ENCODE results near the gene PLEKHG2. TPM values are rescaled to one million over a fixed set of nuclear protein-coding genes. Genes with fewer than 3 reads are reported as not detected.

PLEKHG2 gene
- total RNA-seq, 3 donors from 2014 or later (not counting 1 experiment from before 2014, with no cell fraction given), result 70.2 to 129 (median 80.7) TPM

GRCh38 chr19:39399668-39400050 lies 12.8 kb upstream of the PLEKHG2 start:
- peak overlapping the region; percentile 96 to 97 for H3K27ac Mint-ChIP-seq
- intact Hi-C loops (cut with micrococcal nuclease), result loop anchor here (5.0 kb wide), 1 partner anchor 83 kb away; the partner anchor contains the start of gene TIMM50

GRCh38 chr19:39400061-39400460 lies 12.4 kb upstream of the PLEKHG2 start:
- no peaks in the 10 kb centered on the region for H3K27me3 Mint-ChIP-seq (ENCODE audit: low read depth in 2 of 2)
- WGBS (ENCODE audit: insufficient coverage), result 90% methylated on average over 4 of the region's 4 CpGs

More at GRCh38 chr19:39399668-39400050, 12.8 kb upstream of the PLEKHG2 start:
- H3K36me3 ChIP-seq (ENCODE audit: control insufficient read depth, insufficient read depth, low read length), result peaks cover 17% of the 10 kb centered on the region
- TF ChIP-seq CTCF (IDR thresholded peaks at IDR 0.05), result no peak
- H3K4me1 ChIP-seq (ENCODE audit: control insufficient read depth, insufficient read depth, low read length), result peaks cover 76% of the 10 kb centered on the region
- no peaks in the 10 kb centered on the region for H3K9me3 ChIP-seq (ENCODE audit: control insufficient read depth, insufficient read depth, low read length)
- no peaks in the 10 kb centered on the region for H3K27me3 Mint-ChIP-seq (ENCODE audit: low read depth in 2 of 2)
- H3K4me1 Mint-ChIP-seq, result peaks cover 52 to 65% of the 10 kb centered on the region in 2 donors
- no peaks in the 10 kb centered on the region for H3K36me3 Mint-ChIP-seq
- no peak for ATAC-seq
- peak overlapping the region; percentile 54 for H3K27ac ChIP-seq (ENCODE audit: low read length)
- WGBS (ENCODE audit: insufficient coverage), result 94% methylated on average over 4 of the region's 4 CpGs
- H3K27me3 ChIP-seq (ENCODE audit: control insufficient read depth, insufficient read depth, low read length), result no peaks in the 10 kb centered on the region
- no peaks in the 10 kb centered on the region for H3K9me3 Mint-ChIP-seq
- peak overlapping the region; percentile 25 for H3K4me3 Mint-ChIP-seq
- no peak overlapping the region for H3K4me3 ChIP-seq (ENCODE audit: low read length)
- DNase-seq, result no peak

GRCh38 chr19:39401070-39401548 lies 11.4 kb upstream of the PLEKHG2 start:
- peaks cover 90% of the 10 kb centered on the region for H3K4me1 ChIP-seq (ENCODE audit: control insufficient read depth, insufficient read depth, low read length)
- no peak overlapping the region for H3K4me3 ChIP-seq (ENCODE audit: low read length)
- no peak for DNase-seq
- no peaks in the 10 kb centered on the region for H3K27me3 ChIP-seq (ENCODE audit: control insufficient read depth, insufficient read depth, low read length)
- peak overlapping the region; percentile 94 for H3K4me3 Mint-ChIP-seq
- intact Hi-C loops (cut with micrococcal nuclease), result loop anchor here (1.0 kb wide), 1 partner anchor 11 kb away; the partner anchor contains the start of gene PLEKHG2
- H3K36me3 ChIP-seq (ENCODE audit: control insufficient read depth, insufficient read depth, low read length), result peaks cover 8% of the 10 kb centered on the region
- TF ChIP-seq CTCF (IDR thresholded peaks at IDR 0.05), result no peak
- H3K27me3 Mint-ChIP-seq (ENCODE audit: low read depth in 2 of 2), result no peaks in the 10 kb centered on the region
- no peaks in the 10 kb centered on the region for H3K9me3 Mint-ChIP-seq
- H3K9me3 ChIP-seq (ENCODE audit: control insufficient read depth, insufficient read depth, low read length), result no peaks in the 10 kb centered on the region
- WGBS (ENCODE audit: insufficient coverage), result 5% methylated on average over 4 of the region's 4 CpGs
- H3K4me1 Mint-ChIP-seq, result peaks cover 54 to 73% of the 10 kb centered on the region in 2 donors
- peak overlapping the region; percentile 95 for H3K27ac ChIP-seq (ENCODE audit: low read length)
- H3K27ac Mint-ChIP-seq, result peak overlapping the region; percentile 96 to 97
- no peaks in the 10 kb centered on the region for H3K36me3 Mint-ChIP-seq
- ATAC-seq, result peak in 1 of 3 donors; percentile 2

More at GRCh38 chr19:39400061-39400460, 12.4 kb upstream of the PLEKHG2 start:
- Histone ChIP-seq H3K27ac (ENCODE audit: low read length) (peak overlapping the region; percentile 54), H3K36me3 (ENCODE audit: control insufficient read depth, insufficient read depth, low read length) (peaks cover 15% of the 10 kb centered on the region), H3K27me3 (ENCODE audit: control insufficient read depth, insufficient read depth, low read length) (no peaks in the 10 kb centered on the region), H3K9me3 (ENCODE audit: control insufficient read depth, insufficient read depth, low read length) (no peaks in the 10 kb centered on the region), H3K4me3 (ENCODE audit: low read length) (no peak overlapping the region), H3K4me1 (ENCODE audit: control insufficient read depth, insufficient read depth, low read length) (peaks cover 80% of the 10 kb centered on the region)
- Mint-ChIP-seq H3K9me3 (no peaks in the 10 kb centered on the region), H3K27ac (peak overlapping the region; percentile 96 to 97), H3K36me3 (no peaks in the 10 kb centered on the region), H3K4me3 (peak overlapping the region; percentile 25), H3K4me1 (peaks cover 52 to 67% of the 10 kb centered on the region in 2 donors)
- intact Hi-C loops (cut with micrococcal nuclease), result no loop called here
- DNase-seq, result no peak
- ATAC-seq, result no peak
- no peak for TF ChIP-seq CTCF (IDR thresholded peaks at IDR 0.05)

All from natural killer cell (primary cell).